ENCODE results near the gene STRAP. TPM values are rescaled to one million over a fixed set of nuclear protein-coding genes. Genes with fewer than 3 reads are reported as not detected.

STRAP gene, protein sequence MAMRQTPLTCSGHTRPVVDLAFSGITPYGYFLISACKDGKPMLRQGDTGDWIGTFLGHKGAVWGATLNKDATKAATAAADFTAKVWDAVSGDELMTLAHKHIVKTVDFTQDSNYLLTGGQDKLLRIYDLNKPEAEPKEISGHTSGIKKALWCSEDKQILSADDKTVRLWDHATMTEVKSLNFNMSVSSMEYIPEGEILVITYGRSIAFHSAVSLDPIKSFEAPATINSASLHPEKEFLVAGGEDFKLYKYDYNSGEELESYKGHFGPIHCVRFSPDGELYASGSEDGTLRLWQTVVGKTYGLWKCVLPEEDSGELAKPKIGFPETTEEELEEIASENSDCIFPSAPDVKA
- total RNA-seq (2011; cell fraction: chromatin; rRNA removed; ENCODE audit: low replicate concordance): 14.2 and 24.7 TPM in 2 replicates
- 11.5 and 12.9 TPM in 2 replicates for total RNA-seq (2011; cell fraction: nucleolus; rRNA removed)
- total RNA-seq (2011; cell fraction: nucleoplasm; rRNA removed): 16.8 and 24.9 TPM in 2 replicates
- 53.4 and 58.5 TPM in 2 replicates for total RNA-seq (2014; rRNA removed)
- total RNA-seq (2014; rRNA removed; fragmentation: Illumina TruSeq; extraction: Trizol): 91.0 and 101 TPM in 2 replicates
- 67.0 and 74.7 TPM in 2 replicates for total RNA-seq (2015; rRNA removed; fragmentation: Illumina TruSeq; extraction: Trizol)
- total RNA-seq (2021): 116 and 119 TPM in 2 replicates
- polyA plus RNA-seq (2011; rRNA removed): 83.0 and 134 TPM in 2 replicates
- polyA plus RNA-seq (2011; cell fraction: cytosol; rRNA removed): 56.3 and 66.0 TPM in 2 replicates
- 13.9 and 15.3 TPM in 2 replicates for polyA plus RNA-seq (2011; cell fraction: nucleus; rRNA removed)
- polyA plus RNA-seq (2012): 66.9 and 121 TPM in 2 replicates
- 89.5 and 98.1 TPM in 2 replicates for polyA plus RNA-seq (2014; fragmentation: Illumina TruSeq; extraction: Trizol)
- 100 to 1,000 TPM in 1 of 2 experiments, 10 to 100 TPM in 1; 85.7 to 131 TPM for polyA plus RNA-seq (2014; fragmentation: Nextera tagmentation; extraction: Ambion mirVana)
- 86.6 and 99.9 TPM in 2 replicates for polyA plus RNA-seq (2014; rRNA removed)
- 111 and 130 TPM in 2 replicates for polyA minus RNA-seq (2011; rRNA and poly(A)+ RNA removed)
- 68.4 and 83.7 TPM in 2 replicates for polyA minus RNA-seq (2011; cell fraction: cytosol; rRNA and poly(A)+ RNA removed)
- 14.5 and 19.5 TPM in 2 replicates for polyA minus RNA-seq (2011; cell fraction: nucleus; rRNA and poly(A)+ RNA removed)
- Bru-seq, nascent RNA: percentile 91 among the genes with signal in this experiment
- BruChase-seq, experiment 1, labeled RNA remaining after a 2-hour chase: percentile 92 among the genes with signal in this experiment
- percentile 92 among the genes with signal in this experiment for BruChase-seq, experiment 2, labeled RNA remaining after a 6-hour chase
- long read RNA-seq, experiment 1, transcript STRAP-206 (9 exons, 1,698 nt): minor isoform, 37 of 659 reads
- long read RNA-seq, experiment 1, transcript STRAP-202 (10 exons, 1,866 nt): major isoform, 557 of 659 reads
- long read RNA-seq, experiment 1, partial matches to known transcripts: 15 of 659 reads
- long read RNA-seq, experiment 1, other reads (novel, unspliced or antisense): 47 of 659 reads
- long read RNA-seq, experiment 2, transcript STRAP-206 (9 exons, 1,698 nt): minor isoform, 6 of 117 reads
- long read RNA-seq, experiment 2, transcript STRAP-202 (10 exons, 1,866 nt): major isoform, 65 of 117 reads
- long read RNA-seq, experiment 2, partial matches to known transcripts: 34 of 117 reads
- long read RNA-seq, experiment 2, other reads (novel, unspliced or antisense): 9 of 117 reads
- long read RNA-seq, experiment 3, transcript STRAP-202 (10 exons, 1,866 nt): major isoform, 330 of 373 reads
- long read RNA-seq, experiment 3, transcript STRAP-206 (9 exons, 1,698 nt): minor isoform, 20 of 373 reads
- long read RNA-seq, experiment 3, partial matches to known transcripts: 6 of 373 reads
- long read RNA-seq, experiment 3, other reads (novel, unspliced or antisense): 15 of 373 reads

DNA sequence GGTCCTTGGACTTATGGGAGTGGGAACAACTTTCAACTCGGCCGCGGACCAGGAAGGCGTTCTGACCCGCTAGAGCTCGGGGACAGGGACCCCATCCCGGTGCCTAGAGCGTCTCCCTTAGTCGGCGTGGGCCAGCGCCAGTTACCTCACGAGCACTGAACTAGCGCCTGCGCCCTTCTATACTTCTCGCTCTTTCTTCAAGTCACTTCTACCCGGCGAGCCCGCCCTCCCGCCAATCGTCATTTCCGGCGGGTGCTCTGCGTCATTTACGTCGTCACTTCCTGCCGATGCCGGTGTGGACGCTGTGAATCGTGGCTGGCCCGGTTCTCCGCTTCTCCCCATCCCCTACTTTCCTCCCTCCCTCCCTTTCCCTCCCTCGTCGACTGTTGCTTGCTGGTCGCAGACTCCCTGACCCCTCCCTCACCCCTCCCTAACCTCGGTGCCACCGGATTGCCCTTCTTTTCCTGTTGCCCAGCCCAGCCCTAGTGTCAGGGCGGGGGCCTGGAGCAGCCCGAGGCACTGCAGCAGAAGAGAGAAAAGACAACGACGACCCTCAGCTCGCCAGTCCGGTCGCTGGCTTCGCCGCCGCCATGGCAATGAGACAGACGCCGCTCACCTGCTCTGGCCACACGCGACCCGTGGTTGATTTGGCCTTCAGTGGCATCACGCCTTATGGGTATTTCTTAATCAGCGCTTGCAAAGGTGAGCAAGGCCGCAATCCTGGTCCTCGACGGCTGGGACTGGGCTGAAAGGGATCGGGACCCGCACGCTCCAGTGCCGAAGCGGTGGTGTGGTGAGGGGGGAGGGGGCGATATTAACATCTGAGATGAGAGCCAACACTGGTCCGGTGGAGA is at the start of gene STRAP:
STRAP (plus strand) TSS at position 270 of the 854 bp plus-strand sequence; CDS start at position 591, 321 bp downstream.
- intact Hi-C loops (cut with micrococcal nuclease): loop anchor here (10.0 kb wide), 1 partner anchor 538 kb away; no protein-coding TSS in a partner anchor
- peak; percentile 83 for FAIRE-seq
- POLR2A ChIA-PET: interaction anchor here (0.7 to 1.2 kb wide), 3 partner anchors 12 to 1078 kb away, joined by 3 to 6 read pairs (median 3); no protein-coding TSS in a partner anchor
- TF ChIP-seq, protein P1, sequence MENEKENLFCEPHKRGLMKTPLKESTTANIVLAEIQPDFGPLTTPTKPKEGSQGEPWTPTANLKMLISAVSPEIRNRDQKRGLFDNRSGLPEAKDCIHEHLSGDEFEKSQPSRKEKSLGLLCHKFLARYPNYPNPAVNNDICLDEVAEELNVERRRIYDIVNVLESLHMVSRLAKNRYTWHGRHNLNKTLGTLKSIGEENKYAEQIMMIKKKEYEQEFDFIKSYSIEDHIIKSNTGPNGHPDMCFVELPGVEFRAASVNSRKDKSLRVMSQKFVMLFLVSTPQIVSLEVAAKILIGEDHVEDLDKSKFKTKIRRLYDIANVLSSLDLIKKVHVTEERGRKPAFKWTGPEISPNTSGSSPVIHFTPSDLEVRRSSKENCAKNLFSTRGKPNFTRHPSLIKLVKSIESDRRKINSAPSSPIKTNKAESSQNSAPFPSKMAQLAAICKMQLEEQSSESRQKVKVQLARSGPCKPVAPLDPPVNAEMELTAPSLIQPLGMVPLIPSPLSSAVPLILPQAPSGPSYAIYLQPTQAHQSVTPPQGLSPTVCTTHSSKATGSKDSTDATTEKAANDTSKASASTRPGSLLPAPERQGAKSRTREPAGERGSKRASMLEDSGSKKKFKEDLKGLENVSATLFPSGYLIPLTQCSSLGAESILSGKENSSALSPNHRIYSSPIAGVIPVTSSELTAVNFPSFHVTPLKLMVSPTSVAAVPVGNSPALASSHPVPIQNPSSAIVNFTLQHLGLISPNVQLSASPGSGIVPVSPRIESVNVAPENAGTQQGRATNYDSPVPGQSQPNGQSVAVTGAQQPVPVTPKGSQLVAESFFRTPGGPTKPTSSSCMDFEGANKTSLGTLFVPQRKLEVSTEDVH (IDR thresholded peaks at IDR 0.05; ENCODE audit: low read depth, partially characterized antibody): peak; percentile 50
- TF ChIP-seq EP400 (IDR thresholded peaks at IDR 0.05) (peak; percentile 76), CXXC5 (CRISPR knock-in tag; IDR thresholded peaks at IDR 0.05) (peak; percentile 44), EZH2 (IDR thresholded peaks at IDR 0.05; ENCODE audit: borderline replicate concordance, low read depth, low read length) (no peak), ZFX (CRISPR knock-in tag; IDR thresholded peaks at IDR 0.05) (peak; percentile 88), MBD2 (IDR thresholded peaks at IDR 0.05; ENCODE audit: borderline replicate concordance, low read depth) (0 out of 2 replicates have a peak, but pooled peaks have one; percentile 46), NFIC (IDR thresholded peaks at IDR 0.05) (0 out of 2 replicates have a peak, but pooled peaks have one; percentile 8), CREM (IDR thresholded peaks at IDR 0.05; ENCODE audit: low read depth) (peak; percentile 98), ZBTB1 (CRISPR knock-in tag; IDR thresholded peaks at IDR 0.05; ENCODE audit: borderline replicate concordance, low read depth) (0 out of 2 replicates have a peak, but pooled peaks have one; percentile 51)
- TF ChIP-seq, protein P2, sequence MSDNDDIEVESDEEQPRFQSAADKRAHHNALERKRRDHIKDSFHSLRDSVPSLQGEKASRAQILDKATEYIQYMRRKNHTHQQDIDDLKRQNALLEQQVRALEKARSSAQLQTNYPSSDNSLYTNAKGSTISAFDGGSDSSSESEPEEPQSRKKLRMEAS (CRISPR knock-in tag; IDR thresholded peaks at IDR 0.05): peak; percentile 47; the same call in 1 of the 2 replicates

More for the DNA sequence above, at the start of gene STRAP:
- Histone ChIP-seq H3K9ac (ENCODE audit: insufficient read depth in 1 of 2, low read depth in 2 of 2, low read length in 2 of 2) (peak within 1 kb of the TSS; percentile 84 to 94), H3K9me3 (replicated peaks; ENCODE audit: control insufficient read depth, insufficient read depth, low read depth, low read length) (no peaks in the 10 kb centered on the region), H3K27me3 (ENCODE audit: control insufficient read depth in 2 of 2, insufficient read depth in 2 of 2, low read length in 2 of 2) (no peaks in the 10 kb centered on the region), H3K36me3 (ENCODE audit: control insufficient read depth, insufficient read depth, low read length) (peaks cover 30% of the 10 kb centered on the region; the same call in 2 of the 3 replicates), H4K20me1 (replicated peaks; ENCODE audit: control insufficient read depth, insufficient read depth, low read length) (peaks cover 6% of the 10 kb centered on the region), H3K79me2 (ENCODE audit: control insufficient read depth, insufficient read depth, low read length) (peaks cover 52% of the 10 kb centered on the region), H3K4me2 (ENCODE audit: insufficient read depth, low read length) (peak within 1 kb of the TSS; percentile 91), H3K4me1 (replicated peaks in 1 of 2; ENCODE audit: control insufficient read depth in 2 of 2, insufficient read depth in 2 of 2, low read length in 2 of 2) (no peaks in the 10 kb centered on the region; a peak in 2 of 5 replicates), H3K27ac (ENCODE audit: extremely low read depth, low read depth, low read length) (peak within 1 kb of the TSS; percentile 96), H3K4me3 (peak within 1 kb of the TSS; percentile 94), H2AFZ (ENCODE audit: low read depth, low read length) (peak within 1 kb of the TSS; percentile 96), H3K9me1 (ENCODE audit: control insufficient read depth, insufficient read depth, low read length) (peaks cover 4% of the 10 kb centered on the region)
- CTCF ChIA-PET (ENCODE audit: low intra/inter-chr PET ratio): no interaction called here
- peak; percentile 95 for ATAC-seq
- BruUV-seq (replicated peaks): TSS peak; percentile 57
- in situ Hi-C loops (cut with MboI): loop anchor here (25.0 kb wide), 1 partner anchor 1070 kb away; the partner anchor contains the start of genes C12orf60, SMCO3 and WBP11
- DNase-seq (ENCODE audit: extremely low read depth in 1 of 4, low spot score in 3 of 4): peak; percentile 74 to 93 (median 80)
- 0% methylated on average over 27 of the region's 63 CpGs for WGBS (ENCODE audit: insufficient coverage, low coverage, missing lambda C conversion rate)
